Mucosa of rectum (tissue), 2 donors: ENCODE data around the gene H2AZ2.
"Not testable (repeated sequence)": the region's sequence is repeated elsewhere in the genome, so short reads cannot be mapped to it uniquely, and the experiment has no call there.

Experiments used
- H3K27ac ChIP-seq, 2 donors: one replicate each; pipeline ENCODE4 v1.7.0; 2013; ENCODE audit warnings: inconsistent platforms in 2 of 2, low read depth in 2 of 2, low read length in 2 of 2
- H3K27me3 ChIP-seq, 2 donors: one replicate each; pipeline ENCODE4 v1.7.0; 2013; ENCODE audit warnings: low read length in 2 of 2; ENCODE audit not compliant: control insufficient read depth in 2 of 2, insufficient read depth in 2 of 2
- H3K36me3 ChIP-seq, 2 donors: one replicate each; pipeline ENCODE4 v1.7.0; 2013; ENCODE audit warnings: low read length in 2 of 2; ENCODE audit not compliant: control insufficient read depth in 2 of 2, insufficient read depth in 2 of 2
- H3K4me1 ChIP-seq, 2 donors: one replicate each; pipeline ENCODE4 v1.7.0; 2013; ENCODE audit warnings: low read length in 2 of 2, mild to moderate bottlenecking in 1 of 2; ENCODE audit not compliant: control insufficient read depth in 2 of 2, insufficient read depth in 2 of 2
- H3K4me3 ChIP-seq, 2 donors: one replicate each; pipeline ENCODE4 v1.7.0; 2013; ENCODE audit warnings: low read length in 2 of 2
- H3K9ac ChIP-seq, 2 donors: one replicate each; pipeline ENCODE4 v1.7.0; 2013; ENCODE audit warnings: low read length in 2 of 2, low read depth in 1 of 2, mild to moderate bottlenecking in 1 of 2
- H3K9me3 ChIP-seq, 2 donors: one replicate each; pipeline ENCODE4 v1.7.0; 2013; ENCODE audit warnings: low read length in 2 of 2; ENCODE audit not compliant: control insufficient read depth in 2 of 2
- donor health status: healthy.
- donor health status: Normal muscosa, but diverticular disease.

H2AZ2 gene

GRCh38 chr7:44823255-44823781 is 24.6 kb downstream of the H2AZ2 start:
- no peak overlapping the region for H3K4me3 ChIP-seq
- H3K4me1 ChIP-seq: no peaks in the 10 kb centered on the region

GRCh38 chr7:44819292-44819691 is 28.6 kb downstream of the H2AZ2 start:
- H3K9ac ChIP-seq: no peak overlapping the region
- no peak overlapping the region for H3K27ac ChIP-seq
- no peaks in the 10 kb centered on the region for H3K36me3 ChIP-seq
- H3K27me3 ChIP-seq: no peaks in the 10 kb centered on the region
- no peak overlapping the region for H3K4me3 ChIP-seq
- H3K9me3 ChIP-seq: no peaks in the 10 kb centered on the region
- H3K4me1 ChIP-seq: no peaks in the 10 kb centered on the region

More at GRCh38 chr7:44823255-44823781, 24.6 kb downstream of the H2AZ2 start:
- no peaks in the 10 kb centered on the region for H3K9me3 ChIP-seq
- H3K9ac ChIP-seq: no peak overlapping the region
- H3K36me3 ChIP-seq: peaks cover 5 to 11% of the 10 kb centered on the region in 2 donors
- no peaks in the 10 kb centered on the region for H3K27me3 ChIP-seq
- H3K27ac ChIP-seq: no peak overlapping the region

- Histone ChIP-seq H3K27ac (no peak overlapping the region), H3K4me3 (no peak overlapping the region), H3K36me3 (no peaks in the 10 kb centered on the region), H3K27me3 (no peaks in the 10 kb centered on the region), H3K9ac (no peak overlapping the region), H3K4me1 (no peaks in the 10 kb centered on the region), H3K9me3 (no peaks in the 10 kb centered on the region)
Observed at GRCh38 chr7:44814919-44815318, 33.0 kb downstream of the H2AZ2 start.

GRCh38 chr7:44811571-44811970 is 36.3 kb downstream of the H2AZ2 start:
- Histone ChIP-seq H3K4me3 (no peak overlapping the region), H3K36me3 (no peaks in the 10 kb centered on the region), H3K9me3 (no peaks in the 10 kb centered on the region), H3K27me3 (no peaks in the 10 kb centered on the region), H3K27ac (no peak overlapping the region), H3K4me1 (no peaks in the 10 kb centered on the region), H3K9ac (no peak overlapping the region)

GRCh38 chr7:44811093-44811492 is 36.8 kb downstream of the H2AZ2 start:
- no peaks in the 10 kb centered on the region for H3K4me1 ChIP-seq
- H3K4me3 ChIP-seq: no peak overlapping the region
- H3K9ac ChIP-seq: no peak overlapping the region
- no peaks in the 10 kb centered on the region for H3K9me3 ChIP-seq
- no peak overlapping the region for H3K27ac ChIP-seq
- H3K27me3 ChIP-seq: no peaks in the 10 kb centered on the region
- no peaks in the 10 kb centered on the region for H3K36me3 ChIP-seq

- Histone ChIP-seq H3K4me1 (no peaks in the 10 kb centered on the region), H3K9me3 (no peaks in the 10 kb centered on the region), H3K36me3 (peaks cover 0 to 4% of the 10 kb centered on the region in 2 donors), H3K27me3 (no peaks in the 10 kb centered on the region), H3K27ac (no peak overlapping the region), H3K9ac (no peak overlapping the region), H3K4me3 (no peak overlapping the region)
Observed at GRCh38 chr7:44808914-44809393, 38.9 kb downstream of the H2AZ2 start.

- H3K9me3 ChIP-seq: no peaks in the 10 kb centered on the region
- peaks cover 24 to 27% of the 10 kb centered on the region in 2 donors for H3K36me3 ChIP-seq
- H3K4me1 ChIP-seq: no peaks in the 10 kb centered on the region
- no peak overlapping the region for H3K27ac ChIP-seq
- H3K4me3 ChIP-seq: no peak overlapping the region
- H3K27me3 ChIP-seq: no peaks in the 10 kb centered on the region
- H3K9ac ChIP-seq: no peak overlapping the region
Observed at GRCh38 chr7:44805950-44806349, 41.9 kb downstream of the H2AZ2 start.

GRCh38 chr7:44803828-44804519 is 43.9 kb downstream of the H2AZ2 start:
- not testable (repeated sequence) for H3K9ac ChIP-seq, H3K27ac ChIP-seq, H3K27me3 ChIP-seq, H3K9me3 ChIP-seq, H3K4me3 ChIP-seq, H3K4me1 ChIP-seq
- H3K36me3 ChIP-seq: peaks cover 37 to 43% of the 10 kb centered on the region in 2 donors

GRCh38 chr7:44802418-44803025 is 45.4 kb downstream of the H2AZ2 start:
- peaks cover 37 to 48% of the 10 kb centered on the region in 2 donors for H3K36me3 ChIP-seq
- no peaks in the 10 kb centered on the region for H3K9me3 ChIP-seq
- H3K27me3 ChIP-seq: no peaks in the 10 kb centered on the region
- H3K9ac ChIP-seq: no peak overlapping the region
- no peak overlapping the region for H3K27ac ChIP-seq
- no peak overlapping the region for H3K4me3 ChIP-seq
- H3K4me1 ChIP-seq: peaks cover 12 to 13% of the 10 kb centered on the region in 2 donors

GRCh38 chr7:44801890-44802289 is 46.0 kb downstream of the H2AZ2 start:
- Histone ChIP-seq H3K9me3 (no peaks in the 10 kb centered on the region), H3K4me3 (no peak overlapping the region), H3K9ac (no peak overlapping the region), H3K27me3 (no peaks in the 10 kb centered on the region), H3K4me1 (peaks cover 12 to 13% of the 10 kb centered on the region in 2 donors), H3K27ac (no peak overlapping the region), H3K36me3 (peaks cover 37 to 48% of the 10 kb centered on the region in 2 donors)
